Measurements from ENCODE around the gene FLNA. TPM values are rescaled to one million over a fixed set of nuclear protein-coding genes. Genes with fewer than 3 reads are reported as not detected.

The FLNA gene
- polyA plus RNA-seq, 1 donor from 2014 or later = 84.9 TPM

DNA sequence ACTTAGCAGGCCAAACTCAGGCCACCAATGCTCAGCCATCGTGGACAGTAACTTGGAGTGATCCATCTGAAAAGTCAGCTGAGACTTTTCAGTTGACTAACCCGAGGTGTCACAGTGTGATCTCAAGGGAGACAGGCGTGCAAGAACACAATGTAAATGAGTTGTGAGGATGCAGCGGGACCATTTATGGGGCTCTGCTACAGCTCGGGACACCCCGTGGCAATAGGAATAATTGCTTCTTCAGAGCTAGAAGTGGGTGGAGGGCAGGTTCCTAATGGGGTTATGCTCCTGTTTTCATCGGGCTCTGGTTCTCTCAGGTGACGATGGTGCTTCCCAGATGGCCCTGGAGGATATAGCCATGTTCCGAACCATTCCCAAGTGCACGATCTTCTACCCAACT is 51.5 kb downstream of the FLNA start:
- H4K20me1 ChIP-seq (ENCODE audit: insufficient read depth) = no peaks in the 10 kb centered on the region
- H3K36me3 ChIP-seq (ENCODE audit: insufficient read depth, low read length) = no peaks in the 10 kb centered on the region
- no peaks in the 10 kb centered on the region for H3F3A ChIP-seq (ENCODE audit: insufficient read depth, low read length, poor library complexity, severe bottlenecking)
- no peak overlapping the region for H3K4me2 ChIP-seq (ENCODE audit: low read length)
- no peak overlapping the region for H2AFZ ChIP-seq (ENCODE audit: low read depth, low read length)
- H3K9ac ChIP-seq (ENCODE audit: low read length) = no peak overlapping the region
- TF ChIP-seq TAF1 (IDR thresholded peaks at IDR 0.05; ENCODE audit: low read depth) (no peak), RAD21 (conservative IDR thresholded peaks at IDR 0.05) (no peak)
- TF ChIP-seq, protein P1, sequence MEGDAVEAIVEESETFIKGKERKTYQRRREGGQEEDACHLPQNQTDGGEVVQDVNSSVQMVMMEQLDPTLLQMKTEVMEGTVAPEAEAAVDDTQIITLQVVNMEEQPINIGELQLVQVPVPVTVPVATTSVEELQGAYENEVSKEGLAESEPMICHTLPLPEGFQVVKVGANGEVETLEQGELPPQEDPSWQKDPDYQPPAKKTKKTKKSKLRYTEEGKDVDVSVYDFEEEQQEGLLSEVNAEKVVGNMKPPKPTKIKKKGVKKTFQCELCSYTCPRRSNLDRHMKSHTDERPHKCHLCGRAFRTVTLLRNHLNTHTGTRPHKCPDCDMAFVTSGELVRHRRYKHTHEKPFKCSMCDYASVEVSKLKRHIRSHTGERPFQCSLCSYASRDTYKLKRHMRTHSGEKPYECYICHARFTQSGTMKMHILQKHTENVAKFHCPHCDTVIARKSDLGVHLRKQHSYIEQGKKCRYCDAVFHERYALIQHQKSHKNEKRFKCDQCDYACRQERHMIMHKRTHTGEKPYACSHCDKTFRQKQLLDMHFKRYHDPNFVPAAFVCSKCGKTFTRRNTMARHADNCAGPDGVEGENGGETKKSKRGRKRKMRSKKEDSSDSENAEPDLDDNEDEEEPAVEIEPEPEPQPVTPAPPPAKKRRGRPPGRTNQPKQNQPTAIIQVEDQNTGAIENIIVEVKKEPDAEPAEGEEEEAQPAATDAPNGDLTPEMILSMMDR (IDR thresholded peaks at IDR 0.05; ENCODE audit: poor library complexity, severe bottlenecking) = no peak
- no peaks in the 10 kb centered on the region for H3K27me3 ChIP-seq (ENCODE audit: insufficient read depth, low read depth, low read length)
- no peak overlapping the region for H3K4me3 ChIP-seq (ENCODE audit: low read length)
- H3K9me3 ChIP-seq (ENCODE audit: low read length) = no peaks in the 10 kb centered on the region
- H3K79me2 ChIP-seq (replicated peaks; ENCODE audit: insufficient read depth, low read length) = no peaks in the 10 kb centered on the region
- H3K27ac ChIP-seq (ENCODE audit: low read length) = no peak overlapping the region
- H3K9me2 ChIP-seq (ENCODE audit: insufficient read depth, low read length) = no peaks in the 10 kb centered on the region

DNA sequence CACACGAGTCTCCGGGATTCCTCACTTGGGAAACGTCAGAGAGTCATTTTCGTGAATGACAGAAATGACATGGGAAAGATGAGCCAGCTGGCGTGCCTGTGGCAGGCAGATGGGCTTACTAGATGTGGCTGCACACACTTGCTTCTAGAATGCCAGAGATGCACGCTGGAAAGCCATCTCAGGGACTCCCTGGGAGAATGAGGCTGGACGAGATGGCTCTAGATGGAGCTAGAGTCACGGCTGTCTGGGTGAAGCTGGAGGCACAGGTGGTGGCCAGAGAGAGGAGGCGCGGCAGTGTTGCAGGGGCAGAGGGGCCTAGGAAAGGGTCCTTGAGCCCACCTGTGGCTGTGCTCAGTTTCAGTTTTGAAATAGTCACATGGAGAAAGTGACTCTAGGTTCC is 52.8 kb downstream of the FLNA start:
- Histone ChIP-seq H3K4me3 (ENCODE audit: low read length) (no peak overlapping the region), H2AFZ (ENCODE audit: low read depth, low read length) (no peak overlapping the region), H3K79me2 (replicated peaks; ENCODE audit: insufficient read depth, low read length) (no peaks in the 10 kb centered on the region), H3K4me2 (ENCODE audit: low read length) (no peak overlapping the region), H4K20me1 (ENCODE audit: insufficient read depth) (no peaks in the 10 kb centered on the region), H3K36me3 (ENCODE audit: insufficient read depth, low read length) (no peaks in the 10 kb centered on the region), H3K9me3 (ENCODE audit: low read length) (no peaks in the 10 kb centered on the region), H3K9ac (ENCODE audit: low read length) (no peak overlapping the region), H3F3A (ENCODE audit: insufficient read depth, low read length, poor library complexity, severe bottlenecking) (no peaks in the 10 kb centered on the region), H3K9me2 (ENCODE audit: insufficient read depth, low read length) (no peaks in the 10 kb centered on the region), H3K27me3 (ENCODE audit: insufficient read depth, low read depth, low read length) (no peaks in the 10 kb centered on the region), H3K27ac (ENCODE audit: low read length) (no peak overlapping the region)
- TF ChIP-seq EZH2 (IDR thresholded peaks at IDR 0.05; ENCODE audit: borderline replicate concordance, insufficient read depth, low read length, poor library complexity, severe bottlenecking) (no peak), TAF1 (IDR thresholded peaks at IDR 0.05; ENCODE audit: low read depth) (no peak), RAD21 (conservative IDR thresholded peaks at IDR 0.05) (no peak), MXI1 (conservative IDR thresholded peaks at IDR 0.05; ENCODE audit: poor library complexity, severe bottlenecking) (no peak)
- TF ChIP-seq, protein P2, sequence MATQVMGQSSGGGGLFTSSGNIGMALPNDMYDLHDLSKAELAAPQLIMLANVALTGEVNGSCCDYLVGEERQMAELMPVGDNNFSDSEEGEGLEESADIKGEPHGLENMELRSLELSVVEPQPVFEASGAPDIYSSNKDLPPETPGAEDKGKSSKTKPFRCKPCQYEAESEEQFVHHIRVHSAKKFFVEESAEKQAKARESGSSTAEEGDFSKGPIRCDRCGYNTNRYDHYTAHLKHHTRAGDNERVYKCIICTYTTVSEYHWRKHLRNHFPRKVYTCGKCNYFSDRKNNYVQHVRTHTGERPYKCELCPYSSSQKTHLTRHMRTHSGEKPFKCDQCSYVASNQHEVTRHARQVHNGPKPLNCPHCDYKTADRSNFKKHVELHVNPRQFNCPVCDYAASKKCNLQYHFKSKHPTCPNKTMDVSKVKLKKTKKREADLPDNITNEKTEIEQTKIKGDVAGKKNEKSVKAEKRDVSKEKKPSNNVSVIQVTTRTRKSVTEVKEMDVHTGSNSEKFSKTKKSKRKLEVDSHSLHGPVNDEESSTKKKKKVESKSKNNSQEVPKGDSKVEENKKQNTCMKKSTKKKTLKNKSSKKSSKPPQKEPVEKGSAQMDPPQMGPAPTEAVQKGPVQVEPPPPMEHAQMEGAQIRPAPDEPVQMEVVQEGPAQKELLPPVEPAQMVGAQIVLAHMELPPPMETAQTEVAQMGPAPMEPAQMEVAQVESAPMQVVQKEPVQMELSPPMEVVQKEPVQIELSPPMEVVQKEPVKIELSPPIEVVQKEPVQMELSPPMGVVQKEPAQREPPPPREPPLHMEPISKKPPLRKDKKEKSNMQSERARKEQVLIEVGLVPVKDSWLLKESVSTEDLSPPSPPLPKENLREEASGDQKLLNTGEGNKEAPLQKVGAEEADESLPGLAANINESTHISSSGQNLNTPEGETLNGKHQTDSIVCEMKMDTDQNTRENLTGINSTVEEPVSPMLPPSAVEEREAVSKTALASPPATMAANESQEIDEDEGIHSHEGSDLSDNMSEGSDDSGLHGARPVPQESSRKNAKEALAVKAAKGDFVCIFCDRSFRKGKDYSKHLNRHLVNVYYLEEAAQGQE (IDR thresholded peaks at IDR 0.05; ENCODE audit: borderline replicate concordance) = no peak

DNA sequence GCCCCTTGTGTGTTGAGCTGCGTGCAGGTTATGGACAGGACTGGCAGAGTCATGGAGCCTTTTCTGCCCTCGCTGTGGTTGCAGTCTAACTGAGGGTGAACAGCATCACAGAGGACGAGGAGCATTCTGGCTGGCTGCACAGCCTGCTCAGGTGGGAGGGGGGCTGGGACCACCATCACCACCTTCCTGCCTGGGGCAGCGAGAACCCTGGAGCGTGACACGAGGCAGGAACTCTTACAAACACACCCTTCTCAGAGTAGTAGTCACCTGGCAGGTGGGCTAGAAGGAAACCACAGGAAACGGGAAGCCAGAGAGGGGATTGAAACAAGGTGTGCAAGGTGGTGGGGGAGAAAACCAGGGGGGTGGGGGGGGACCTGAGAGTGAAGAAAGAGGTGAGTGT is 53.3 kb downstream of the FLNA start:
- no peak overlapping the region for H3K4me3 ChIP-seq (ENCODE audit: low read length)
- H3K9me3 ChIP-seq (ENCODE audit: low read length) = no peaks in the 10 kb centered on the region
- H3K36me3 ChIP-seq (ENCODE audit: insufficient read depth, low read length) = no peaks in the 10 kb centered on the region
- H3K27ac ChIP-seq (ENCODE audit: low read length) = no peak overlapping the region
- no peaks in the 10 kb centered on the region for H3K27me3 ChIP-seq (ENCODE audit: insufficient read depth, low read depth, low read length)
- no peak overlapping the region for H3K4me2 ChIP-seq (ENCODE audit: low read length)
- no peaks in the 10 kb centered on the region for H3F3A ChIP-seq (ENCODE audit: insufficient read depth, low read length, poor library complexity, severe bottlenecking)
- no peaks in the 10 kb centered on the region for H3K9me2 ChIP-seq (ENCODE audit: insufficient read depth, low read length)
- H3K79me2 ChIP-seq (replicated peaks; ENCODE audit: insufficient read depth, low read length) = no peaks in the 10 kb centered on the region
- no peak overlapping the region for H2AFZ ChIP-seq (ENCODE audit: low read depth, low read length)
- H4K20me1 ChIP-seq (ENCODE audit: insufficient read depth) = no peaks in the 10 kb centered on the region
- H3K9ac ChIP-seq (ENCODE audit: low read length) = no peak overlapping the region
- TF ChIP-seq TAF1 (IDR thresholded peaks at IDR 0.05; ENCODE audit: low read depth) = no peak
- no peak for TF ChIP-seq MXI1 (conservative IDR thresholded peaks at IDR 0.05; ENCODE audit: poor library complexity, severe bottlenecking)
- TF ChIP-seq, protein P1 (IDR thresholded peaks at IDR 0.05; ENCODE audit: poor library complexity, severe bottlenecking) = no peak
- TF ChIP-seq, protein P2 (IDR thresholded peaks at IDR 0.05; ENCODE audit: borderline replicate concordance) = no peak
- no peak for TF ChIP-seq SMC3 (conservative IDR thresholded peaks at IDR 0.05; ENCODE audit: poor library complexity)
- TF ChIP-seq EZH2 (IDR thresholded peaks at IDR 0.05; ENCODE audit: borderline replicate concordance, insufficient read depth, low read length, poor library complexity, severe bottlenecking) = no peak
- TF ChIP-seq EP300 (conservative IDR thresholded peaks at IDR 0.05; ENCODE audit: poor library complexity, severe bottlenecking) = no peak
- TF ChIP-seq POLR2AphosphoS5 (IDR thresholded peaks at IDR 0.05) = no peak
- no peak for TF ChIP-seq RAD21 (conservative IDR thresholded peaks at IDR 0.05)

Data from neural cell (in vitro differentiated cells).